Hepatic stellate cell (primary cell): ENCODE data around the gene IWS1.
"Not testable (repeated sequence)": the region's sequence is repeated elsewhere in the genome, so short reads cannot be mapped to it uniquely, and the experiment has no call there.

ENCODE experiments used
- DNase-seq: peaks from one replicate; pipeline ENCODE4 v3.0.0; 2011; ENCODE audit warnings: low spot score

The IWS1 gene

GRCh38 chr2:127528487-127528886 lies 2.2 kb upstream of the IWS1 start:
- DNase-seq, result no peak

GRCh38 chr2:127527001-127527804 lies 914 bp upstream of the IWS1 start:
- DNase-seq, result no peak

- DNase-seq, result peak; percentile 49
Measured at GRCh38 chr2:127525691-127526131, 578 bp downstream of the IWS1 start.

GRCh38 chr2:127524198-127524834 lies 2.0 kb downstream of the IWS1 start:
- DNase-seq, result not testable (repeated sequence)

- no peak for DNase-seq
Measured at GRCh38 chr2:127523269-127523939, 2.9 kb downstream of the IWS1 start.

GRCh38 chr2:127520424-127520823 lies 5.9 kb downstream of the IWS1 start:
- no peak for DNase-seq

GRCh38 chr2:127517465-127517864 lies 8.8 kb downstream of the IWS1 start:
- DNase-seq, result no peak

- DNase-seq, result peak; percentile 60
Measured at GRCh38 chr2:127516041-127516762, 10.1 kb downstream of the IWS1 start.

- no peak for DNase-seq
Measured at GRCh38 chr2:127515383-127515915, 10.8 kb downstream of the IWS1 start.

GRCh38 chr2:127514485-127514884 lies 11.8 kb downstream of the IWS1 start:
- no peak for DNase-seq

GRCh38 chr2:127514076-127514475 lies 12.2 kb downstream of the IWS1 start:
- DNase-seq, result no peak

GRCh38 chr2:127512362-127512761 lies 13.9 kb downstream of the IWS1 start:
- no peak for DNase-seq

- no peak for DNase-seq
Measured at GRCh38 chr2:127511917-127512316, 14.4 kb downstream of the IWS1 start.

- DNase-seq, result no peak
Measured at GRCh38 chr2:127511090-127511695, 15.1 kb downstream of the IWS1 start.

GRCh38 chr2:127510073-127510472 lies 16.2 kb downstream of the IWS1 start:
- DNase-seq, result no peak

GRCh38 chr2:127508631-127509034 lies 17.7 kb downstream of the IWS1 start:
- DNase-seq, result peak; percentile 96

GRCh38 chr2:127508023-127508630 lies 18.2 kb downstream of the IWS1 start:
- DNase-seq, result no peak

GRCh38 chr2:127506510-127506909 lies 19.8 kb downstream of the IWS1 start:
- DNase-seq, result no peak

- DNase-seq, result no peak
Measured at GRCh38 chr2:127504552-127505430, 21.5 kb downstream of the IWS1 start.

GRCh38 chr2:127503491-127503890 lies 22.8 kb downstream of the IWS1 start:
- DNase-seq, result no peak
